H1 (cell line): Measurements from ENCODE around the gene C16orf87. TPM values are rescaled to one million over a fixed set of nuclear protein-coding genes. Genes with fewer than 3 reads are reported as not detected.

Source experiments
- CTCF ChIA-PET: fragments of 300-600 bp; sonication (Branson Sonifier 250); formaldehyde crosslinking; loops from one replicate; lab custom pipeline; 2021; ENCODE audit not compliant: partially characterized antibody; lab: Charles Lee
- POLR2A ChIA-PET: fragments of 300-600 bp; sonication (Branson Sonifier 250); formaldehyde crosslinking; loops from one replicate; lab custom pipeline; 2021; ENCODE audit warnings: inconsistent platforms; ENCODE audit not compliant: partially characterized antibody; lab: Charles Lee
- DNase-seq, 2 experiments: peaks; one replicate each; pipeline versions ENCODE4 v3.0.0 to v3.0.0-alpha.2; 2010 to 2022; ENCODE audit warnings: low spot score in 2 of 2, low read depth in 1 of 2, mixed read lengths in 1 of 2
- FAIRE-seq: peaks from 2 replicates; lab custom pipeline; 2011; peaks lifted over from hg19 to GRCh38; lab: Jason Lieb, UNC
- H2AFZ ChIP-seq: 2 replicates; pipeline ENCODE4 v1.8.1; 2012; ENCODE audit warnings: low read length, inconsistent platforms
- H2AK5ac ChIP-seq: 2 replicates; pipeline ENCODE4 v1.6.1; 2013; ENCODE audit warnings: low read depth, low read length
- H2BK120ac ChIP-seq: replicated peaks from 2 replicates; pipeline ENCODE3; 2013; ENCODE audit warnings: low read depth, low read length, inconsistent platforms
- H2BK12ac ChIP-seq: 2 replicates; pipeline ENCODE4 v1.6.1; 2013; ENCODE audit warnings: low read depth, low read length
- H2BK15ac ChIP-seq: 2 replicates; pipeline ENCODE4 v1.6.1; 2013; ENCODE audit warnings: low read length
- H2BK20ac ChIP-seq: 2 replicates; pipeline ENCODE4 v1.6.1; 2013; ENCODE audit warnings: low read length
- H2BK5ac ChIP-seq: 2 replicates; pipeline ENCODE4 v1.6.1; 2013; ENCODE audit warnings: low read depth, low read length
- H3K14ac ChIP-seq: 2 replicates; pipeline ENCODE4 v1.6.1; 2013; ENCODE audit warnings: inconsistent platforms; ENCODE audit not compliant: insufficient read length
- H3K18ac ChIP-seq: 2 replicates; pipeline ENCODE4 v1.6.1; 2013; ENCODE audit warnings: low read length; ENCODE audit errors: extremely low read depth
- H3K23ac ChIP-seq: 2 replicates; pipeline ENCODE4 v1.6.1; 2013; ENCODE audit warnings: inconsistent platforms; ENCODE audit not compliant: insufficient read length
- H3K23me2 ChIP-seq: 2 replicates; pipeline ENCODE4 v1.6.1; 2013; ENCODE audit warnings: low read depth, low read length
- H3K27ac ChIP-seq: 2 replicates; pipeline ENCODE4 v1.6.1; 2011; ENCODE audit warnings: low read depth, low read length, inconsistent platforms
- H3K27me3 ChIP-seq, 4 experiments: replicated peaks in 1 of 4; 1 replicate in 1 of 4; 2 replicates in 3 of 4; pipeline versions ENCODE4 v1.6.1 to v1.8.1; 2011 to 2013; ENCODE audit warnings: low read length in 3 of 4, mild to moderate bottlenecking in 3 of 4, inconsistent platforms in 2 of 4, mixed read lengths in 2 of 4, moderate library complexity in 1 of 4; ENCODE audit not compliant: control insufficient read depth in 3 of 4, insufficient read depth in 3 of 4; ENCODE audit errors: extremely low read depth in 1 of 4
- H3K36me3 ChIP-seq, 4 experiments: 2 replicates each; pipeline versions ENCODE4 v1.6.1 to v1.8.1; 2011 to 2013; ENCODE audit warnings: mild to moderate bottlenecking in 4 of 4, low read length in 3 of 4, moderate library complexity in 2 of 4, control low read depth in 1 of 4, inconsistent platforms in 1 of 4; ENCODE audit not compliant: insufficient read depth in 4 of 4, control insufficient read depth in 2 of 4
- H3K4ac ChIP-seq: replicated peaks from 2 replicates; pipeline ENCODE3; 2013; ENCODE audit warnings: low read length, low read depth, mixed read lengths, inconsistent platforms; ENCODE audit not compliant: insufficient read length
- H3K4me1 ChIP-seq, 4 experiments: replicated peaks in 1 of 4; 1 replicate in 1 of 4; 2 replicates in 3 of 4; pipeline versions ENCODE4 v1.6.1 to v1.8.1; 2011 to 2013; ENCODE audit warnings: low read length in 3 of 4, inconsistent platforms in 2 of 4, mixed read lengths in 1 of 4; ENCODE audit not compliant: insufficient read depth in 4 of 4, control insufficient read depth in 3 of 4
- H3K4me2 ChIP-seq, 2 experiments: 2 replicates each; pipeline versions ENCODE4 v1.6.1 to v1.8.1; 2011 to 2013; ENCODE audit warnings: low read depth in 2 of 2, low read length in 2 of 2, control low read depth in 1 of 2, inconsistent platforms in 1 of 2, mild to moderate bottlenecking in 1 of 2; ENCODE audit not compliant: insufficient read depth in 1 of 2
- H3K4me3 ChIP-seq, 4 experiments: fragments of 200-600, 300-600 bp in 1 of 4; sonication (generic), shearing (Covaris generic), sonication (Bioruptor Twin) in 1 of 4; 2 replicates each; pipeline versions ENCODE4 v1.5.1 to v1.8.1; 2011 to 2016; ENCODE audit warnings: low read length in 4 of 4, low read depth in 3 of 4, control low read depth in 2 of 4, inconsistent platforms in 2 of 4, mild to moderate bottlenecking in 2 of 4, mixed read lengths in 1 of 4, moderate library complexity in 1 of 4; ENCODE audit not compliant: insufficient read depth in 2 of 4; ENCODE audit errors: extremely low read depth in 1 of 4
- H3K56ac ChIP-seq: replicated peaks from 2 replicates; pipeline ENCODE3; 2013; ENCODE audit warnings: low read depth, mild to moderate bottlenecking, mixed read lengths, low read length, inconsistent platforms; ENCODE audit not compliant: insufficient read length
- H3K79me1 ChIP-seq: 2 replicates; pipeline ENCODE4 v1.6.1; 2013; ENCODE audit warnings: low read depth, low read length, control low read depth
- H3K79me2 ChIP-seq, 2 experiments: 2 replicates each; pipeline versions ENCODE4 v1.6.1 to v1.8.1; 2012 to 2013; ENCODE audit warnings: low read length in 2 of 2, mild to moderate bottlenecking in 2 of 2, inconsistent platforms in 1 of 2; ENCODE audit not compliant: insufficient read depth in 2 of 2, control insufficient read depth in 1 of 2
- H3K9ac ChIP-seq, 4 experiments: replicated peaks in 1 of 4; 1 replicate in 1 of 4; 2 replicates in 3 of 4; pipeline versions ENCODE4 v1.6.1 to v1.8.1; 2011 to 2013; ENCODE audit warnings: low read depth in 3 of 4, low read length in 3 of 4, control low read depth in 2 of 4, mild to moderate bottlenecking in 2 of 4, moderate library complexity in 2 of 4, inconsistent platforms in 1 of 4; ENCODE audit errors: extremely low read depth in 1 of 4
- H3K9me3 ChIP-seq, 2 experiments: 2 replicates each; pipeline versions ENCODE4 v1.6.1 to v1.8.1; 2012 to 2013; ENCODE audit warnings: mild to moderate bottlenecking in 2 of 2, moderate library complexity in 2 of 2, control low read depth in 1 of 2, inconsistent platforms in 1 of 2, low read depth in 1 of 2, low read length in 1 of 2, mixed read lengths in 1 of 2; ENCODE audit not compliant: insufficient read depth in 2 of 2
- H4K20me1 ChIP-seq, 2 experiments: replicated peaks in 1 of 2; 2 replicates each; pipeline versions ENCODE3 to v1.8.1; 2011 to 2013; ENCODE audit warnings: inconsistent platforms in 2 of 2, low read length in 2 of 2, mild to moderate bottlenecking in 1 of 2; ENCODE audit not compliant: insufficient read depth in 2 of 2, control insufficient read depth in 1 of 2
- H4K5ac ChIP-seq: 2 replicates; pipeline ENCODE4 v1.6.1; 2013; ENCODE audit warnings: low read length, low read depth, mixed read lengths, inconsistent platforms; ENCODE audit not compliant: insufficient read length
- H4K8ac ChIP-seq: 2 replicates; pipeline ENCODE4 v1.8.0; 2013; ENCODE audit warnings: mild to moderate bottlenecking, moderate library complexity, low read length, inconsistent platforms; ENCODE audit not compliant: insufficient read depth; ENCODE audit errors: extremely low read depth
- H4K91ac ChIP-seq: replicated peaks from 2 replicates; pipeline ENCODE3; 2013; ENCODE audit warnings: low read length, mixed read lengths, inconsistent platforms; ENCODE audit not compliant: insufficient read length
- BCL11A ChIP-seq, 2 experiments: IDR thresholded peaks; one replicate each; pipeline ENCODE4 v1.6.1; 2011; ENCODE audit warnings: low read depth in 2 of 2, low read length in 2 of 2, mild to moderate bottlenecking in 2 of 2
- BRCA1 ChIP-seq: IDR thresholded peaks from 2 replicates; pipeline ENCODE4 v1.6.1; 2012; ENCODE audit warnings: low read depth, low read length, improper control_type of control experiment
- CBX8 ChIP-seq: fragments of 300-800, 300-1000 bp; sonication (generic); IDR thresholded peaks from 2 replicates; pipeline ENCODE4 v1.7.1; 2016; ENCODE audit warnings: low read depth, low read length, borderline replicate concordance
- KDM1A ChIP-seq: fragments of 200-600, 300-600 bp; sonication (generic); IDR thresholded peaks from 2 replicates; pipeline ENCODE4 v1.7.1; 2016; ENCODE audit warnings: mild to moderate bottlenecking, low read length, borderline replicate concordance
- KDM4A ChIP-seq: IDR thresholded peaks from one replicate; pipeline ENCODE4 v1.7.1; 2012; ENCODE audit warnings: low read depth, mild to moderate bottlenecking, moderate library complexity, low read length, inconsistent platforms; ENCODE audit not compliant: severe bottlenecking
- NANOG ChIP-seq: IDR thresholded peaks from 2 replicates; pipeline ENCODE4 v1.6.1; 2011; ENCODE audit warnings: low read length, low read depth, mild to moderate bottlenecking, inconsistent platforms; ENCODE audit not compliant: insufficient read depth, poor library complexity, severe bottlenecking
- NRF1 ChIP-seq: IDR thresholded peaks from 2 replicates; pipeline ENCODE4 v1.6.1; 2011; ENCODE audit warnings: mild to moderate bottlenecking, low read depth, low read length, improper control_type of control experiment
- POLR2AphosphoS5 ChIP-seq: IDR thresholded peaks from 2 replicates; pipeline ENCODE4 v1.6.1; 2011; ENCODE audit warnings: low read depth, low read length
- RAD21 ChIP-seq, 2 experiments: IDR thresholded peaks in 1 of 2; conservative IDR thresholded peaks in 1 of 2; 2 replicates each; pipeline ENCODE4 v1.6.1; 2011; ENCODE audit warnings: low read depth in 2 of 2, low read length in 2 of 2, improper control_type of control experiment in 1 of 2, inconsistent platforms in 1 of 2, mild to moderate bottlenecking in 1 of 2, moderate library complexity in 1 of 2
- RNF2 ChIP-seq: fragments of 200-900, 300-1000 bp; sonication (generic); IDR thresholded peaks from 2 replicates; pipeline ENCODE4 v1.7.1; 2016; ENCODE audit warnings: borderline replicate concordance, low read depth, mild to moderate bottlenecking, antibody characterized with exemption, low read length; ENCODE audit not compliant: poor library complexity, severe bottlenecking; ENCODE audit errors: missing control alignments
- SP1 ChIP-seq: IDR thresholded peaks from 2 replicates; pipeline ENCODE4 v1.6.1; 2011; ENCODE audit warnings: low read depth, low read length
- TAF7 ChIP-seq: optimal IDR thresholded peaks from 2 replicates; pipeline ENCODE3; 2011; ENCODE audit warnings: low read depth, mild to moderate bottlenecking, inconsistent platforms, low read length, moderate library complexity, borderline replicate concordance
- WGBS, 2 experiments: shearing (Covaris generic) in 1 of 2; methylation state at CpG; one replicate each; pipeline versions ENCODE4 v1.1.6 to v1.1.7; 2013 to 2015; ENCODE audit warnings: low lambda C conversion rate in 2 of 2, mixed read lengths in 2 of 2, inconsistent platforms in 1 of 2, low coverage in 1 of 2, missing lambda C conversion rate in 1 of 2; ENCODE audit not compliant: insufficient replicate concordance in 2 of 2, insufficient coverage in 1 of 2, insufficient read length in 1 of 2; ENCODE audit errors: extremely low coverage in 1 of 2, missing lambda C conversion rate in 1 of 2; 5-methylcytosine and 5-hydroxymethylcytosine counted together
- polyA plus RNA-seq, 7 experiments: library from polyadenylated mRNA; depleted of rRNA in 3 of 7; stranded (reverse) in 5 of 7; unstranded in 2 of 7; fragments of >200 nt in 5 of 7; fragments of 200-250 nt in 2 of 7; gene quantifications; 1 replicate in 5 of 7; 2 replicates in 1 of 7; 4 replicates in 1 of 7; pipeline versions ENCODE4 v1.2.1 to v1.2.3, GENCODE V29; 2011 to 2013; ENCODE audit warnings: missing spikeins in 2 of 7, mixed read lengths in 2 of 7
- total RNA-seq: library from RNA; stranded (reverse); fragmentation: NEBNext Ultra II Directional; extraction: Animal tissue kit (Norgen Biotek cat#: 25700); gene quantifications from 2 replicates; pipeline ENCODE4 v1.2.1, GENCODE V29; 2021
- TF ChIP-seq, protein P1 (sequence below): IDR thresholded peaks from 2 replicates; pipeline ENCODE4 v1.6.1; 2012; ENCODE audit warnings: inconsistent platforms

The C16orf87 gene
- total and polyA plus RNA-seq, 2 of the 8 experiments (the other 6 are each of a cell fraction or from before 2014, with no cell fraction given), result 4.8 to 21.8 TPM

DNA sequence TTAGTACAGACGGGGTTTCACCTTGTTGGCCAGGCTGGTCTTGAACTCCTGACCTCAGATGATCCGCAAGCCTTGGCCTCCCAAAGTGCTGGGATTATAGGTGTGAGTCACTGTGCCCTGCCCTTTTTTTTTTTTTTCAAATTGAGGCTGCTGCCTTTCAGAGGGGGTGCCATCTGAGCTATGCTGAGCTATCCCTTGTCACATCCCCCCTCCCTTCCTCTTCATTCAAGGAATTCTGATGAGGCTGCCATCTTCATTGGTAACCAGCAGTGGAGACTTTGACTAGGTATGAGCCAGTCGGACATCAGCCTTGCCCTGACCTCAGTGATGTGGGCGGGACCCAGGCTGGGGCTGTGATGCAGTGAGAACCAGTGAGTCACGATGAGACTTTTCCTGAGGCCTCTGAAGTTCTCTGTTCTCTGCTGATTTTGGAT is 28.8 kb upstream of the C16orf87 start:
- H4K8ac ChIP-seq, result no peak overlapping the region
- H2BK20ac ChIP-seq, result no peak overlapping the region
- H4K5ac ChIP-seq, result no peak overlapping the region
- no peaks in the 10 kb centered on the region for H4K20me1 ChIP-seq
- no peaks in the 10 kb centered on the region for H3K9me3 ChIP-seq
- no peak overlapping the region for H2BK120ac ChIP-seq
- no peak overlapping the region for H3K18ac ChIP-seq
- H2BK15ac ChIP-seq, result no peak overlapping the region
- no peak overlapping the region for H2BK12ac ChIP-seq
- no peak overlapping the region for H3K9ac ChIP-seq
- H2AFZ ChIP-seq, result no peak overlapping the region
- no peaks in the 10 kb centered on the region for H3K23me2 ChIP-seq
- H3K23ac ChIP-seq, result no peak overlapping the region
- DNase-seq (no peak), FAIRE-seq (no peak)
- H3K4me2 ChIP-seq, result no peak overlapping the region
- H4K91ac ChIP-seq, result no peak overlapping the region
- H3K79me1 ChIP-seq, result no peaks in the 10 kb centered on the region
- WGBS, 2 experiments, result 90% methylated on average over 5 of the region's 5 CpGs; no CpG with 5 or more reads in 1 of the 2 experiments
- POLR2A ChIA-PET, result interaction anchor here (0.9 to 13.3 kb wide), 2 partner anchors 16 to 25 kb away, joined by 3 to 150 read pairs; partner anchors contain the start of gene GPT2
- no peaks in the 10 kb centered on the region for H3K4me1 ChIP-seq
- no peak overlapping the region for H2AK5ac ChIP-seq
- H3K27me3 ChIP-seq, result no peaks in the 10 kb centered on the region
- no peak overlapping the region for H2BK5ac ChIP-seq
- H3K4ac ChIP-seq, result no peak overlapping the region
- no peaks in the 10 kb centered on the region for H3K79me2 ChIP-seq
- H3K14ac ChIP-seq, result no peak overlapping the region
- H3K4me3 ChIP-seq, result no peak overlapping the region
- no peaks in the 10 kb centered on the region for H3K36me3 ChIP-seq
- H3K27ac ChIP-seq, result no peak overlapping the region
- CTCF ChIA-PET, result interaction anchor here (0.6 to 4.7 kb wide), 13 partner anchors 9 to 264 kb away, joined by 3 to 51 read pairs (median 4); partner anchors contain the start of gene GPT2
- H3K56ac ChIP-seq, result no peak overlapping the region
- no peak for TF ChIP-seq TAF7
- no peak for TF ChIP-seq SP1
- TF ChIP-seq BRCA1, result no peak
- TF ChIP-seq RNF2, result no peak
- TF ChIP-seq NANOG, result no peak
- TF ChIP-seq, protein P1, sequence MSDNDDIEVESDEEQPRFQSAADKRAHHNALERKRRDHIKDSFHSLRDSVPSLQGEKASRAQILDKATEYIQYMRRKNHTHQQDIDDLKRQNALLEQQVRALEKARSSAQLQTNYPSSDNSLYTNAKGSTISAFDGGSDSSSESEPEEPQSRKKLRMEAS, result no peak
- TF ChIP-seq KDM4A, result no peak
- no peak for TF ChIP-seq RAD21 (IDR thresholded peaks at IDR 0.05 in 1 of 2, conservative IDR thresholded peaks at IDR 0.05 in 1 of 2; ENCODE audit: low read depth in 2 of 2, low read length in 2 of 2)
- no peak for TF ChIP-seq NRF1
- no peak for TF ChIP-seq CBX8
- TF ChIP-seq KDM1A, result no peak
- TF ChIP-seq BCL11A (IDR thresholded peaks at IDR 0.05; ENCODE audit: low read depth in 2 of 2, low read length in 2 of 2), result no peak
- no peak for TF ChIP-seq POLR2AphosphoS5
